GM21447 (cell line): ENCODE results near the gene BACE2.

Experiments used
- ATAC-seq: cut with Tn5 transposase; IDR thresholded peaks from one replicate; pipeline ENCODE4 v1.9.1; 2021; ENCODE audit not compliant: unreplicated experiment

BACE2 gene

DNA sequence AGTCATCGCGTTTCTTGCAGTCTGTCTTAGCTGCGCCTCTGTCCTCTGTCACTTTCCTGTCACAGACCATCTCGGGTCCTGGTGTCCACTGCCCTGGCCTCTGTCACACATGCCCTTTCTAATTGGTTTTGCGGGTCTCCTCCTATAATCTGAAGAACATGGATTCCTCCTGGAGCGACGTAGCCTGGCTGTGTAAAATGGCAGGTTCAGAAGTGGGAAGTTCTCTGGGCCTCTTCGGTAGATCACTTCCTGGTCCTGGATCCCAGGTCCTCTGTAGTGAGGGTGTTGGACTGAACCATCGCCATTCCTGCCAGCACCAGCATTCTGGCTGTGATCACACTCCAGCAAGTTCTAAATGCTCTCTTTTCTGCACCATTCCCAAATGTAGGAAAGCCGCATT is 149.5 kb downstream of the BACE2 start:
- ATAC-seq = no peak

DNA sequence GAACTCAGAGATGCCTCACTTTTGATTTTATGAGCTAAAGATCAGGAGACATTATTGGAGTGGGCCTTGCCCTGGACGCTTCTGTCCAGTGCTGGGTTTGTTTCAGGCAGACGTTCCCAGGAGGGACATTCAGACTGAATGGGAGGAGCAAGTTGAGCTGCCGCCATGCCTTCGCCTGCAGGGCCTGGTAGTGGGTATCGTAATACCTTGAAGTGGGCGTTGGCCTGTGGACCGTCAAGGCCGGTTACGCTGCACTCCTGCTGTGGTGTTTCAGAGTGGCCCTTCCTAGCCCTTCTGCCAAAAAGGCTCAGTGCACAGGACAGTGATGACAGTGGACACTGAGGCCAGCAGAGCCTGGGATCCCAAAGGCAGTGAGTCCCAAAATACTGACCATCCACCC is 150.3 kb downstream of the BACE2 start:
- ATAC-seq = no peak

DNA sequence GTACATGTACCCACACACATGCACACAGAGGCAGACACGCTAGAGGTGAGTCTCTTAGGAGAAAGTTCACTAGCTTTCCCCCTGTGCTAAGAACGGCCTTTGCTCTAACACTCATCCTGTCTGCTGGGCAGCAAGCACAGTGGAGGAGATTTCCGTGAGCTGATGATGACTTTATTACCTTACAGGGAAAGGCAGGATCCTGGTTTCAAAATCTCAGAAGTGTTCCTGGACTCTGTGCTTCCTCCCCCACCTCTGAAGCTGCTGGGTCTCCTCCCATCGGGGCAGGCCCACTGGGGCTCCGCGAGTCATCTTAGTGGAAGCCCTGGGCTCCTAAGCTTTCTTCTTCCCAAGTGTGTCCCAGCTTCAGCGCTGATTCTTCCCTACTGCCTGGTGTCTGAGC is 151.3 kb downstream of the BACE2 start:
- no peak for ATAC-seq

DNA sequence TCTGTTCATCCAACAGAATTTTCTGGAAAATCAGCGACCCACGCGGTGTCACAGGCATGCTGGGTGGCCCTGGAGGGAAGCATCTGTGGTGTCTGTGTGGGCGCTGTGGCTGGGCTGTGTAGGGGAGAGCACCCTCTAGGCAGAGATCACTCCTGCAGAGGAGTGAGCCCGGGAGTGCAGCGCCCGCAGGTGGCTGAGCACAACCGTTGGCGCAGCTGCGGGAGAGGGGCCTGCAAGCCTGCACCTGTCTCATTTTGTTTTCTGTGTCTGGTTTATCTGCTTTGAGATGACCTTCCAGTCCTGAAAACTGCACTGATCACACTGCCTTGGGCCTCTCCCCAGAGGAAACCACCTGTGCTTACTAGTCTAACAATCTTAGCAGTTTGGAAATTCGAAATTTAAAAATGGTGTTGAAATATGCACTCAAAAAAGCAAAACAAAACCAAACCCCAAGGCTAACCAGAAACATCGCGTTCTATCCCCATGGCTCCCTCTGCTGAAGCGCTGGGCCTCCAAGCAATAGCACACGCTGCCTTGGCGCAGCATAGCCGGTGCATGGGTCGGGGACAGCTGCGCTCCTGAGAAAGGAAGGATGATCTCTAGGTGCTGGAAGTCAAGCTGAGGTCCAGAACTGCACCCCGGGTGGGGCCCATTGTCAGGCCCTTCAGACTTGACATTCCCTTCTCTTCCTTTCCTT is 153.4 kb downstream of the BACE2 start:
- no peak for ATAC-seq

DNA sequence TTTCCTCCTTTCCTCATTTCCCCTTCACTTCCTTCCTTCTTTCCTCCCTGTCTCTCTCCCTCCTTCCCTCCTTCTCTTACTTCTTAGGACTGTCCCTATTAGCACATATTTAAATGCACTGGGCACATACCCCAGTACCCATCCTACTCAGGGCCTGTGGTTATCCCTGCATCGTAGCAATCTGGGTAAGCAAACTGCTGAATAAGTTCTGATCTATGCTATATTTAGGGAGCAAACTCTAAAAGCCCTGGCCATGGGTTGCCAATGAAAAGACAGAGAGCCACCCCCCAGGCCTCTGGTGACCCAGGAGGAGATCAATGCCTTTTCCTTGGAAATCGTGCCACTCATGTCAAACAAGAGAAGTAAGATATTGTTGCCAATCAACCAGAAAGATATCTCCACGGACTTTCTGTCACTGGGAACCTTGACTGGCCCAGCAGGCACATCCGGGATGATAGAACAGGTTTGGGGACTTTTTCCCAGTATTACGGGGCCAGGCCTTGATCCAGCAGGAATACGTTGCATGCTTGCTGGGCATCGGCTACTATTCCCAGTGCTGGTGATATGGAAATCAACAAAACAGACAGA is 154.0 kb downstream of the BACE2 start:
- no peak for ATAC-seq

DNA sequence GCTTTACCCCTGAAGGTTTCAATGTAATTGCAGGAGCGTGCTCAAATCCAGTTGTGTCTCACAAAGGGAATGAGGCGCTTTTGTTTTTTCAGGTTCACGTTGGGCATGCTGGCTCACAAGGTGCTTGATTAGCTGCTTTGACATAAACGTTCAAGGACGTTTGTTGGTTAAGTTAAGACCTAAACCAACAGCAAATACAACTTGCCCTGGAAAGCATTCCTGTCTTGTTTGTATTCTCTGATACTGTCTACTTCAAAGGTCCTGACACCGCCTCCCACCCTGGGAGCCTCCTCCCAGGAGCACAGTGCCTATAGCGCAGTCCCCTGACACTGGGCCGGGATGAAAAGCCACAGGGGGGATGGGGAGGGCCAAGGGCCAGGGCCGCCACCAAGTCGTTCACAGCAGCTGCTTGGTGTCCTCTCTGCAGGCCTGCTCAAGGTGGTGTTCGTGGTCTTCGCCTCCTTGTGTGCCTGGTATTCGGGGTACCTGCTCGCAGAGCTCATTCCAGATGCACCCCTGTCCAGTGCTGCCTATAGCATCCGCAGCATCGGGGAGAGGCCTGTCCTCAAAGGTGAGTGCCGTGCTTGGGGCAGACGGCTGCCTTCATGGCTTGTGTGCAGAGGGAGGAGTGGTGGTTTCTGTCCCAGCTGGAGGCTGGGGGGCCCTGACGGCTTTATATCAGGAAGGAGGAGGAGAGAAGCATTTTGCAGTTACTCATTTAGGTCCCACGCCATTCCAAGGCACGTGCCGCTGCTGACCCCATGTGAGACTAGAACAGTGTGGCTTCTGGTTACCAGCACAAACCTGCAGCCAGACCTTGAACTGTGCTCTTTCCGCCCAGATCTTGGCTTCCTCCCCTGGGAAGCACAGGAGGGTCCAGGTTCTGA is 154.8 kb downstream of the BACE2 start:
- ATAC-seq = no peak

DNA sequence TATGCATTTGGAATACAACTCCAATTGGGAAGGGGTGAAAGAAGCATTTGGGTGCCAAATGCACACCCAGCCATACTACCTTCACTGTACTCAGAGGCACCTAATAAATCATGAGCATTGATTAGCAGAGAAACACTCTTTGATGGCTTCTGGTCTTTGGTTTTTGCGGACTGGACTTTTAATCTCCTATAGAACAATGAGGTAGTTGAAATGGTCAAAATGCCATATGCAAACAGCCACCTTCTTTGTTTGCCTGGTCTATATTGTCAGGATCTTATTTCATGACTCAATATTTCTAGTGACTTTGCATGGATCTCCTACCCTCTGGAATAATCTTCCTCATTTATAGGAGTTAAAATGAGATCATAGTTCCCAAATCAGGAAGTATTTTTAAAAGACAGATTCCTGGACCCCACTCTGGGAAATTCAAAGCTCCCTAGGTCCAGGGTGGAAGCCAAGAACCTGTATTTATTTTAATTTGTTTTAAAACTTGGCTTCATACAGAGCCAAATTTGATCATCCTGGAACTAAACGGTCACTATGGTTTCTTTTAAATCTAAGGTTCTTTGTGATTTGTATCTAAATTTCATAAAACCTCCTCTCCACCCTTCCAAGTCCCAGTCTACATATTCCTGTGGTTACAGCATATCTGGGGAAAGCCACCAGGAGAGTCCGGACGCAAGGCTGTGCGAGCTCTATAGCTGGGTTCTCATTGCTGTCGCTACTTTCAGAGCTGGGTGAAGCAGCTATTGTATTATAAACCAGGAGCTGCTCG is 157.4 kb downstream of the BACE2 start:
- no peak for ATAC-seq

DNA sequence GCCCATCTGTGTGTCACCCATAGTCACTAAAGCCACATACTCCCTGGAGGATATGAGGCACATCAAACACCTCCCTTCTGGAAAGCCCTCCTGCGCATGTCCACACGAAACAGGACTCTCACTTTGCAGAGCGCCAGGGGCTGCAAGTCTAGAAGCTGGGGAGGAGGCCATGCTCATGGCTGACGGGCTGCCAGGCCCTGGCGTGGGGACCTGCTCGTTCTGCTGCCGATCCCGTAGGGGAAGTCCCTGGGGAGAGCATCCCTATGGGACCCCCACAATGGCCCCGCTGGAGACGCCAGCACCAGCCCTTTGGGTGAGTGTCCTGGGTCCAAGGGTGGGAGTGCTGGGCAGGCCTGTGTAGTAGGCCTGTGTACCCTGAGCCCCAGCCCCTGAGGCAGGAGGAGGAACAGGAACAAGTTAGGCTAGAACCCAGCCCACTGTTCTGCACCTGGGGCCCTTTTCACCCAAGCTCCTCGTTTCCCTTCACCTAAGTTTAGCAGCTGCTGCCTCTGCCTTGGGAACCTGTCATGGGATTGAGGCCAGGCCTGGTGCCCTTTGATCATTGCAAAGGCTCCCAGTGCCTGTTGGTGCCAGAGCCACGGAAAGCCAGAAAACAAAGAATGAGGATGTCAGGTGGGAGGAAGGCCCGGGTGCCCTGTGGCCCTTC is 158.6 kb downstream of the BACE2 start:
- no peak for ATAC-seq

DNA sequence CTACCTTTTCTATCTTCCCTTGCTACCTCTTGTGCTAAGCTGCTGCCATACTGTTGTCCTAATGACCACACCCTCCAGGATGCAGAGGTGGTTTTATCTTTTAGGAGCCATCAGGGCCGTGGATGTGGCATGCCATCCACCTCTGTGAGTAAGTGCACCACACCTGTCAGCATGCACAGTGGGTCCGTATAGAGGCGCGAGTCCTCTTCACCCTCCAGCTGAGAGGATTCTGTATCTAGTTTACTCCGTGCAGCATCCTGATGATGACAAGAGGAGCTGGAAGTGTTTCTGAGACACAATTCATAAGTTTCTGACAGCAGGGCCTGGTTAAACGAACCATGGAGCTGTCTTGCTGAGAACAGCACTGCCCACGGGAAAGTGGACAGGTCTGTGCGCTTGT is 159.8 kb downstream of the BACE2 start:
- no peak for ATAC-seq

DNA sequence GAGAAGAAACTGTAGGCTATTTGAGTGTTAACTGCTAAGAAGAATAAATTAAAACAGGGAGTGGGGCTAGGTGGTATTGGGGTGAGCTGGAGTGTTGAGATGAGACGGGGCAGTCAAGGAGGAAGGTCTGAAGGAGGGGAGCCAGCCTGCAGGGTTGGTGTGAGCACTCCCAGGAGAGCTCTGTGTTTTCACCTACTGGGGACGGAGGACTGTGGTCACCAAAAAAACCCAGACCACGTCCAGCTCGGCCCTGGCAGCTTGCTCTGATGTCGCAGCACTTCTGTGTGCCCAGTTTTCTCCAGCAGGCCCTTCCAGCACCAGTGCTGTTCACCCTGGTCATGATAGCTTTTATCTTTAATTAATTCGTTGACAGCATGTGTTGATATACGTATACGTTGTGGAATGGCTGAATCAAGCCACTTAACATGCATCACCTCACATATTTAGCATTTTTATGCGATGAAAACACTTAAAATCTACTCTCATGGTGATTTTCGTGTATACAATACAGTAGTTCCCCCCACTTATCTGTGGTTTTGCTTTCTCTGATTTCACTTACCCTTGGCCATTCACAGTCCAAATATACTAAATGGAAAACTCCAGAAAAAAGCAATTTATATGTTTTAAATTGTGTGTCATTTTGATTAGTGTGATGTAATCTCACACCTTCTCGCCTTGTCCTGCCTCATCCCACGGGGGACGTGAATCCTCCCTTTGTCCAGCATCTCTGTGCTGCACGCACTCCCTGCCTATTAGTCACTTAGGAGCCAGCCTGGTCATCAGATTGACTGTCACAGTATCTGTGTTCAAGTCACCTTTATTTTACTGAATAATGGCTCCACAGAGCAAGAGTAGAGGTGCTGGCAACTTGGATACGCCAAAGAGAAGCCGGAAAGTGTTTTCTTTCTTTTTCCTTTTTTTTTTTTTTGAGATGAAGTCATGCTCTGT is 161.0 kb downstream of the BACE2 start:
- no peak for ATAC-seq
